Measurements from ENCODE around the gene RGMA.

Gene RGMA

DNA sequence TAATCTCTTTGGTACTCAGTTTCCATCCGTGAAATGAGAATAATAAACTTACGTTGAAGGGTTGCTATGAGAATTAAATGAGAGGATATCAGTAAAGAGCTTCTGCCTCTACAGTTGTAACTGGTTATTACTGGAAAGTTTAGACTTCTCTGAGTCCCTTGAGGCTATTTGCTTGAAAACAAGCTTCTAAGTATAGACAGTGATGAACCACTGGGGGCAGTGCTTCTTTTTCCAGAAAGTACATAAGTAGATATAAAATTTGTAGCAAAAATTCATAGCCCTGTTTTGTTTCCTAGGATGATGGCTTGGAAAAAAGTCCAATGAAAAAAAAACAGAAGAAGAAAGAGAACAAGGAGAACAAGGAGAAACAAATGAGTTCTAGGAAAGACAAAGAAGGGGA is 87.1 kb downstream of the RGMA start:
- DNase-seq = no peak

DNA sequence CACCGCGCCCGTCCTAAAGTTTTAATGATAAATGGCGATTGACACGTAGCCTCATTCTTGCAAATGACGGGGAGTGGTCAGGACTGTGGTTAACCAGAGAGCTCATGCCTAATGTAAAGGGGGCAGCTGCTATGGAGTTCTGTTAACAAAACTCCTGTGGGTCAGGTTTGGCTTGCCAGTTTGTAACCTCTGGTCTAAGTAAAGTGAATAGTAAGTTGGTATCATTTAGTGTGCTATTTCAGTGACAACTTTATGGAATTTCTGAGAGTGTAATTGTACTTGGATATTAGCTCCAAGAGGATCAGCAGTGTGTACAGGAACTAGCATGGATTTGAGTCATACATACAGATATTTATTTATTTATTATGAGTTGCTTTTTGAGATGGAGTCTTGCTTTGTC is 87.9 kb downstream of the RGMA start:
- DNase-seq = no peak

DNA sequence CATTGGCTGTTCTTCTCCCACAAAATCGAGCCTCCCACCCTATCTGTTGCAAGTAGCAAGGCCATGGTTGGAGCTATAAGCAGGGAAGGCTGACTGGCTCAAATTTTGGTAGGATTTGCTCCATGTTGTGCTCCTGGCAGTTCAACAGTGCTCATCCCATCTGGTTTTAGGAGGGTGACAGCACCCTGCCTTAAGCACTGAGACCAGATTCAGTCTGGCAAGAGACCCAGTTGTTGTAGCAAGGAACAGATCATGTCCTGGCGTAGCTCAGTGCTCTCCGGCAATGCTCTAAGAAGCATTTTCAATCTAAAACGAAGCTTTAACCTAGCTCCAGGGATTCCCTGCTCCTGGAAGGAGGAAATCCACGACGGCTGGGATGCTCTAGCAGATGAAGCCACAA is 91.2 kb downstream of the RGMA start:
- DNase-seq = no peak

DNA sequence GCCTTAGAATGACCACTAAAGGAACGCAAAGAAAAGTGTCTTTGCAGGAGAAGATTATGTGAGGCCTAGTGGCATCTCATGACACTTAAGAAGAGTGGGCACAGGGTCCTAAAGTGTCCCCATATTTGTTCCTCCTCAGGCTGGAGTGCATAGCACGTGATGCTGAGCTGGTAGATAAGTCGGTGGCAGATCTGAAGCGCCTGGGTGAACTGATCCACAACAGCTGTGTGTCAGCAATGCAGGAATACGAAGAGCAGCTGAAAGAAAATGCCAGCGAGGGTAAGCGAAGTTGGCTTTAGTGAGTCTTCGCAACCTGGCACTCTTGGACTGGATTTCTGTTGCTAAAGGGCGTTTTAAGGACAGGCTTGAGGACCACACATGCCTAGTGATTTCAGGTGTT is 96.3 kb downstream of the RGMA start:
- DNase-seq = no peak

DNA sequence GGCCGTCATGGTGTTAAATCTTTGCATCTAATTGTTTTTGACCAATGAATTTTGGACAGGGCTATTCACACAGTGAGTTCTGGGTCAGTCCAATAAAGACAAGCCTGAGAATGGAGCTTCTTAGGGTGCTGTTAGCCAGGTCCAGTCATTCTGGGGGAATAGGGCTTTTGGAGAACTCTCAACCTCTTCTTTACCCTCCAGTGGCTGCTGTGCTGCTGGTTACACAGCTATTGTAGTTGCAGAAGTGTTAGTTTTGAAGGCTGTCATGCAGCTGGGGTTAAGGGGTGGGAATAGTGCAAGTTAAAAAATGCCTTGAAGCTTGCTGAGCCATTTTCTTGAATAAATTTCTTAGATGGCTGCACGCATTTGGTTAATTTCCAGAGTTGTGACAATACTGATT is 99.0 kb downstream of the RGMA start:
- no peak for DNase-seq

DNA sequence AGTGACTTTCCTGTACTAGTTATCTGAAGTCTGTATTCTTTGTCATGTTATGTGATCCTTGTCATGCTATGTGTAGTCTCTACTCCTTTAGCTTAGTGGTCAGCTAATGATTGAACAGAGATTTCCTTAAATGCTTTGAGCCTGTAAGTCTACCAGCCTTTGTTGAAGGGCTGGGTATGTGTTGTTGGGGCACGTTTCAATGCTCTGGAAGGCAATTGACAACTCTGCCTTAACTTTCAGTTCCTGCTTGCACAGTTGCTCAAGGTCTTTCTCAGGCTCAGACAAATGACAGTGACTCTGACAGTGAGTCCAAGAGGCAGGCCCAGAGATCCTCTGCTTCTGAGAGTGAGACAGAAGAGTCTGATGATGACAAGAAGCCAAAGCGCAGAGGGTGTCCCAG is 99.5 kb downstream of the RGMA start:
- no peak for DNase-seq
